GM21529 (cell line): ENCODE measurements around the gene SDK1.
A peak's percentile ranks its signal among the peaks of the same experiment; 100 is the strongest.
"Not testable (repeated sequence)": the region's sequence is repeated elsewhere in the genome, so short reads cannot be mapped to it uniquely, and the experiment has no call there.

Experiments used
- ATAC-seq: cut with Tn5 transposase; IDR thresholded peaks from one replicate; pipeline ENCODE4 v1.9.1; 2021; ENCODE audit not compliant: unreplicated experiment

The SDK1 gene

DNA sequence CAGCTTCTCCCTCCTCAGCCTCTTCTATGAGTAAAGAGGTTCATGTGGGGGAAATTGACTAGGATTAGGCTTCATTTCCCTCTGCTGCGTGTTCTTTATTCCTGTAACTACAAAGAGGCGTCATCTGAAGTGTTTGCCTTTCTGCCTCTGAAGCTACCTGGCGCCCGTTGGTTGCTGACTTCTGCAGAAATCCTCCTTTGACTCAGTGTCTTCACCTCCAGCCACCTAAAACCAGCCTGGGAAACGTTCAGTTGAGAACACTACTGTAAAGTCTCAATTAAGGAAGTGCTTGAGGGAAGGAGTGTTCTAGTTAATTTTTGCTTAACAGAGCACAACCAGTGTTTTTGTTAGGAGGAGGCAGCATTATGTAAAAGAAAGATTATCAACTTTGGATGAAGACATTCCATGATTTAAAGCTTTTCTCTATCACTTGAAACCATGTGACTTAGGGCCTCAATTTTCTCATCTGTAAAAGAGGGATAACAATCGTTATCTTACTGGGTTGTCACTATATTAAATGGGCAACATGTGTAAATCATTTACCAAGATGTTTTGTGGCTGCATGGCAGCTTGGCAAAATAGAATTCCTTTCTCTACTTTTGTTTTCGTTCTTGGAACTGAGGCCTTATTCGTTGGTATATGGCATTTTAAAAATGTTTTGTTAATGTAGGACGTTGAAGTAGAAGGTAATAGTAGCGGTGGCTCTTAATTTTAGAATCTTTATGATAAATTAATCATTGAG, 642.9 kb downstream of the SDK1 start:
- ATAC-seq, result no peak

DNA sequence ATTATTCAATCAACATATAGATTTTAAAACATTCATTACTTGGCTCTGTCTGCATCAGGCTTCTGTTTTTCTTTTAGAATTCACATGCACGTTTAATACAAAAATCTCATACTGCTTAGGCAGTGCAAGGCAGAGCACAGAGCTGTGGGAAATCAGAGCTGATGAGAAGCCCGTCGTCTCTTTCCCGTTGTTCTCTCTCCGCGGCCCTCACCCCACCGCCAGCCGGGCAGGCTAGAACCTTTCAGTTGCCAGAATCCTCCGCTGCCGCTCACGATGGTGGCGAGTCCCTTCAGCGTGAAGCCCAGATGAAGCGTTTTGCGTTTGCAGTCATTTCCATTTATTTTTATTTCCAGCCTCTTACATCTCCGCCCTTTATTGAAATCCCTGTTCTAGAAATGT, 648.2 kb downstream of the SDK1 start:
- ATAC-seq, result no peak

DNA sequence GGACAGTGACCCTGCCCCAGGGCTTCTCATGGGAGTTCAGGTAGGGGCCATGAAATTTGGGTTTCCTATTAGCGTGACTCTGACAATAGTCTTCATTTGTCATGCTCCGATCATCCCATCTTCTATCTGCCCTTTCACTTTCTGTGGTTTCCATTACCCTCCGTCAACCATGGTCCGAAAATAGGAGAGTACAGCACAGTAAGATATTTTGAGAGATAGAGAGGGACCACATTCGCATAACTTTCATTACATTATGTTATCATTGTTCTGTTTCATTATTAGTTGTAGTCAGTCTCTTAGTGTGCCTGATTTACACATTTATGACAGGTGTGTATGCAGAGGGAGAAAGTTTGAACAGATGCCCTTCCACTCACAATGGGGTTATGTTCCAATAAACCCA, 649.2 kb downstream of the SDK1 start:
- ATAC-seq, result peak; percentile 81

DNA sequence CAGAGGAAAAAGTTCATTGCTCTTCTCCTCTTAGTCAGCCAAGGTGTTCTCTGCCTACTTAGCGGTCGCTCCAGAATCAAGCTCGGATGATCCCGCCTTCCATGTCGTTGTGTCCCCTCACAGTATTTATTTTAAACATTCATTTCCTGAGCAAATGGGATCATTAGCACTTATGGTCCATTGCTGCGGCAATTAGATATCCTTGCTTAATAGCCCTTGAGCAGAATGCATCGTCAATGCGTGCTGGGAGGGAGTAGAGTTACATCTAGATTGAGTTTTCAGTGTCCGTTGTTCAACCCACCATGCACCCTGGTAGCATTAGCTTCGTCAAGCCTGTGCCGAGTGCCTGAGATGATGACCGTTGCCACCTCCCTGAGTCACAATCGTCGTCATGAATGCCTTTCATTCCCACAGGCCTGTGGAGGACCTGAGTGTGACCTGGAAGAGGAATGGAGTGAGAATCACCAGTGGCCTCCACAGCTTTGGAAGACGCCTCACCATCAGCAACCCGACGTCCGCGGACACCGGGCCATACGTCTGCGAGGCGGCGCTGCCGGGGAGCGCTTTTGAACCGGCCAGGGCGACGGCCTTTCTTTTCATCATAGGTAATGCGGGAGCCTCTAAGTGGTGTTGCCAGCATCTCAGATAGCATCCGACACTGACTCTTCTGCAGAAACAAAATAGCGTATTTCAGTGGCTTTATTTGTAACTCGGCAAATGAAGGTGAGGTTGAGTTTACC, 650.4 kb downstream of the SDK1 start:
- no peak for ATAC-seq

DNA sequence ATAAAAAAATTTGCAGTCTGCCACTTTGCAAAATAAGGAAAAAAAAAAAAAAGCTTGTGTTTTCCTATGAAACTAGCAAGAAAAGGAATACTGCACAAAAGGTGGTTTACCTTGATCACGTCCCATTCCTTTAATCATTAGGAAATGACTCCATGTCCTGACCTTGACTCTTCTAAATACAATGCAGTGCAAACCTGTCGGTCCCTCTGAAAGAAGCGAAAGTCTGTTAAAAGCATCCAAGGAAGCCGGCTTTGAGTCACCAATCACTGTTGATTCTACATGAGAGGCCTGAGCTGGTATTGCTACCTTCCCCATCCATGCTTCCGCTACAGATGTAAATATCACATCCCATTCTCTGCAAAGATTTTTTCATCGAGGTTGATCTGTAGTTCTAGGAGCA, 652.1 kb downstream of the SDK1 start:
- ATAC-seq, result no peak

DNA sequence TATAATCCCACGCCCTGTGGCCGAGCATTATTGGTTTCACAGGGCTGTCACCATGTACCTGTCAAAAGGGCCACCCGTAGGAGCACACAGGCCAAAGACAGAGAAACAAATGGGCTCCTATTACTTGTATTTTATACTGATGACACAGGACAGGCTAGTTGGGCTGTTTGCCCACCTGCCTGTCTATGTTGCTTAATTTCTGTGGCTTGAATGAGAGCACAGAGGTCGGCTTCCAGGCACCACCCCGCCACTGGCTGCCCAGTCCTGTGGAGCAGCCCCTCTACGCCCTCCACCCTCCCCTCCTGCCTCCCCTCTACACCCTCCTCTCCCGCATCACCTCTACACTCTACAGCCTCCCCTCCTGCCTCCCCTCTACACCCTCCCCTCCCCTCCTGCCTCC, 652.9 kb downstream of the SDK1 start:
- ATAC-seq, result no peak

DNA sequence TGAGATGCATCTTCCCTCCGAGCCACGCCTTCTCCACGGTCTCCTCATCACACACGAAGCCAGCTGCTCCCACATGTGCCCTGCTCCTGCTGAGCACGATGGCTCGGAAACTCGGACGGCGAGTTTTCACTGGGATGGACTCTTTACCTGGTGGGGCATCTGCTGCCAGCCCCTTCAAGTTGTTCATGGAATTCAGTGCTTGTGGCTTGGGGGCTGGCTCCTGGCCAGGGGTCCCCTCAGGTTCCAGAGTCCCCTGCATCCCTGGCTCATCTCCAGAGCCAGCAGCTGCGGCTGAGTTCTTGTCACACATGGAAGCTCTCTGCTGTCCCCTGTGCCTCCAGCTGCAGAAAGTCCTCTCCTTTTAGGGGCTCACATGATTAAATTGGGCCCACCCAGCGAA, 654.0 kb downstream of the SDK1 start:
- ATAC-seq, result no peak

DNA sequence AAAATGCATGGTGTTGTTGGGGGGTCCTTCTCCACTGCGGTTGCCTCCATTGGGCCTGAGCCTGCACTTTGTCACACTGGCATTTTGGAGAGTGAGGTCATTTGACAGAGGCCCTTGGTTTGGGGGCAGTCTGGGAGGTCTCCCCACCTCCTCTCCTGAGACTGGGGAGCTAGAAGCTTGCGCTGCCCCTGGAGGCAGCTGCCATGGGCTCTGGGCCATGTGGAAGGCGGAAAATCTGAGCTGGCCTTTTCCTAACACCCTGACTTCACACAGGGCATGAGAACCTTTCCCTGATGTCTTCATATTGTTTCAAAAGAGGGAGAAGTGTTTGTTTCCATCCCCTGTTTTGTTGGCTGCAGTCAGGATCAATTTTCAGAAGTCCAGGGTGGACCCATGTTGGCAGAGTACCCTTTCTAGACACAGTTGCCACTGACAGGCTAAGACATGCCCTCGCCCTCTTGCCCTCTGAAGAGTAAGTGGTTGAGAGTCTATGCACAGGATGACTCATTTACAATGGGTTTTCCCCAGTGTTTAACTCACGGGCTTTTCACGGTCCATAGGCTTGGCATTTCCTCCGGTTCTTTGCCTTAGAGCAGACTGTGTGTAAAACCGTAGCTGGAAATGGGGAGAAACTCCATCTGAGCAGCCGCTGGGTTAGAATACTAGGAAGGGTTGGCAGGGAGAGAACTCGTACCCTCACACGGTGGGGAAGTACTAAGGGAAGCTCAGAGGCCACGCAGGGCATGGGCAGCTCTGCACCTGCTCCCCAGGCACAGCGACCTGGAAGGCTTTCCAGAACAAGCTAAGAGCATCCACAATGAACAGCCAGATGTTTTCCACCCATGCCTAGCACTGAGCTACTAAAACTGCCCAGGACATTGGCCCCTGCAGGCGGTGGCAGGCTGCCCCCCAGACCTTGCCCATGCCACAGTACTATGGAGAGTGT, 655.0 kb downstream of the SDK1 start:
- ATAC-seq, result peak; percentile 81

DNA sequence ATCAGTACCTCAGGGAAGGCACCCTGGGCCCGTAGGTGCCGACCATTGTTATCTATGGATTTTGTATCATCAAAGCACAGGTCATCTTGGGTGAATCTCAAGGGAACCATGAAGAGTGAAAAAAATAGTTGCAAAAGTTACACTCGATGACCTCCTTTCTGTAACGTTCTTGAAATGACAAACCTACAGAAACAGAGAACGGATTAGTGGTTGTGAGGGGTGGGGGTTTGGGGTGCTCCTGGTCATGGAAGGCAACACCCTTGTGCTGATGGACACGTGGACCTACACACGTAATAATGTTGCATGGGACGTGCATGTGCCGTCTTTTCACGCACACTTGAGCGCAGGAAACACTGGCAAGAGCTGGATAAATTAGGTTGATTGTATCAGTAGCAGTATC, 655.9 kb downstream of the SDK1 start:
- peak; percentile 52 for ATAC-seq

DNA sequence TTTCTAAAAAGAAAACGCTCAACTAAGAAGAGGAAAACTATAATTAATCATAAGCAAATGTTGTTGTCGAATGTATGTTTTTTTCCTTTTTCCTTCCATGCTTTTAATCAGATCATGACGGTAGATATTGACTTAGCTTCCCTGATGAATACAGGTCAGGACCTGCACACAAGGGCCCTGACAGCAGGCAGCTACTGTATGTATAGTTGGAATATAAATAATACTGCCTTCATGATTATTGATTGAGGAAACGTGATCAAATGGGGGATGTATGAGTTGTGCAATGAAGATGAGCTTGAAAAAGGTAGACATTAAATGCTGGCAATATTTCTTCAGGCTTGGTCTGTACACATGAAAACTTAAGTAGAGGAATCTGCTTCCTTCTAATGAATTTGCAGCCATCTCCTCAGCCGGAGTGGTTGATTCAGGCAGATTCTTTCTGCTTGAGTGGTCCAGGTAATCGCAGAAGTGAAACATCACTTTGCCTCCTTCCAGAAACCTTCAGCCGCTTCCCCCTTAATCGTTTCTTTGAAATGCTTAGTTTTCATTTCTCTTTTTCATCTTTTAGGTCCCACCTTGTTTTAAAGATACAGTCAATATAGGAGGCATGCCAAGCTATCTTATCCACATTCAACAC, 656.5 kb downstream of the SDK1 start:
- peak; percentile 40 for ATAC-seq

DNA sequence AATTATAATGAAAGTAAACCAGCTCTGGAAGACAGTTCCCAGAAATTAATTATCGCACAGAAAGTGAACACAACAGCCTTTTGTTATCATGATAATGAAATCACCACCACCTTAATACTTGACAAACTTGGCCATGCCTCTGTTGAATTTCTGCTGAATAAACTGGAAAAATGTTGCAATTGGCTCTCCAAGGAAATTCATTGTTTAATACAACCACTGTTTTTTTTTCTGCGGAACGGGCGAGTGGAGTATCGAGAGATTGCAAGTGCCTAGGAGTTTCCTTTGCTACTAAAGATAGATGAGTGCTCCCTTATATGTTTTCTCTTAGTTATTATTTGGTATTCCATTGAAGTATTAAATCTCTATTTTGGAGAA, 657.0 kb downstream of the SDK1 start:
- ATAC-seq, result no peak

DNA sequence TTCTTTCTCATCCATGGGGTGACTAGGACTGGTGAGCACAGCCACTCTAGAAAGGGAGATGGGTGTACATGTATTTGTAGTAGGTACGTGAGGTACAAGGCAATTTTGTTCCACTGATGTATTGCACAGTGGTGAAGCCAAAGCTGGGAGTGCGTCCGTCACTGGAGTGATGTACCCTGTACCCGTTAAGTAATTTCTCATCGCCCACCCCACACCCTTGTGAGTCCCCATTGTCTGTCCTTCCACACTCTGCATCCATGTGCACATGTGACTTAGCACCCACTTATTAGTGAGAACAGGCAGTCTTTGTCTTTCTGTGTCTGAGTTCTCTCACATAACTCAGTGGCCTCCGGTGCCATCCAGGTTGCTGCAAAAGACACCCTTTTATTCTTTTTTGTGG, 658.3 kb downstream of the SDK1 start:
- no peak for ATAC-seq

DNA sequence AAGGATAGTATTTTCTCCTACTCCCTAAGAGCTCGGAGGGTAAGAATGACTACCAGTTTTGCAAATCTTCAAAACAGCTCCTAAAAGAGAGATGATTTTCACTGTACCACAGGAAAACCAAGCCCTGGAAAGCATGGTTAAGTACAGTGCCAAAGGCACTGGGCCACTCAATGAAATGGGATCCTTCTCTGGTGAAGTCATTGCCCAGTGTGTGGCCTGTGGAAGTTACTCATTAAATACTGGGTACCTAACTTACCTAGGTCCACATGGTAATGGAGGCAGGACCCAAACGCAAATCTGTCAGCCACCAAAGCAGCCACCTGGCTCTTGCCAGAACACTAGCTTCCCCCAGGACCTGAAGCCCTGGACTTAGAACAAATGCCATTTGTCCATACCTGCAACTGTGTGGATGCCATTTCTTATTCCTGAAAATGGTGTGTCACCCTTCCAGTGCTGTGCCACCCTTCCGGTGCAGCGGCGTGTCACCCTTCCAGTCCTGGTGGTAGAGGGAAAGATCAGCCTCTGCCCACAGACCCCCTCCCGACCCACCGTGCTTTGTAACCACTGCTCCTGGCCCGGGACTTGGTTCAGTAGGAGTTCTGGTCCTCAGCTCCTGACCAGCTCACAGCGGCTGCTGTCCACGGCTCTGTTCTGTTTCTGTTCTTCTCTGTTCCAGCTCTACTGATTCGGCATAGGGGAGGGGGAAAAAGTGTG, 659.2 kb downstream of the SDK1 start:
- ATAC-seq, result no peak

DNA sequence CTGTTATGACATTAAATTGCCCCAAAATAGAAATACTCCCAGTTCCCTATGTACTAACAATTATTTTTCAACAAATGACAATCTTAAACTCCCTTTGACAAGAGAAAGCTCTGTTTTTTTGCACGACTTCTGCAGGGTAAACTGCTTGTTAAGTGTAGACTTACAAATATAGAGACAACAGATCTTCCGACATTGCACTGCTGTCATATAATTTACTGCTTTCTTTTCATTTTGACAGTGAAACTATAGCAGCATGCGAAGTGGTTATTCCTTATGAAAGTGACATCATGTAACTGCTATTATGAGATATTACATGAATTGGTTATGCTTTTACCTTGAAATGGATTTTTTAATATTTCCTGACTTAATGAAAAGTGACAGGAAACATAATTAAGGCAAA, 659.9 kb downstream of the SDK1 start:
- no peak for ATAC-seq

DNA sequence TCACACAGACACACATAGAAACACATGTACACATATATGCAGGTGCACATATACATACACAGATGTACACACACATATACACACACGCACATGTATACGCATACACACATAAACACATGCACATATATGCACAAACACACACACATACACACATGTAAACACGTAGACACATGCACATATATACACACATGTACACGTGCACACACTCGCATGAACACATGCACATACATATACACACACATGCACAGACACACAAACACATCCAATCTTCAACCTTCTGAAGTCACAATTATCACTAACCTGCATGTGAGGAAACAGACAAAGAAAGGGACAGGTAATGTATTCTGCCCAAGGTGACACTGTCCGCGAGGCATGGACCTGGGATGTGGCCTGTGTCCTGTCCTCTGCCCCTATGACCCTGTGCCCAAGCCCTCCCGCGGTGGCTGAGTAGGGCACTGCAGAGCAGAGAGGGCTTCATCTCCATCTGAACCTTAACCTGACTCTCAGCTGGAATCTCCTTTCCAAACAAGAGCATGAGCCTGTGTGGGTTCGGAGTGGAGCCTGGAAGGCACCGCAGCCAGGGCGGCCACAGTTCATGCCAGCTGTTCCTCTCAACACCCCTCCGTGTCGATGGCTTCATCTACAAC, 660.9 kb downstream of the SDK1 start:
- ATAC-seq, result no peak

DNA sequence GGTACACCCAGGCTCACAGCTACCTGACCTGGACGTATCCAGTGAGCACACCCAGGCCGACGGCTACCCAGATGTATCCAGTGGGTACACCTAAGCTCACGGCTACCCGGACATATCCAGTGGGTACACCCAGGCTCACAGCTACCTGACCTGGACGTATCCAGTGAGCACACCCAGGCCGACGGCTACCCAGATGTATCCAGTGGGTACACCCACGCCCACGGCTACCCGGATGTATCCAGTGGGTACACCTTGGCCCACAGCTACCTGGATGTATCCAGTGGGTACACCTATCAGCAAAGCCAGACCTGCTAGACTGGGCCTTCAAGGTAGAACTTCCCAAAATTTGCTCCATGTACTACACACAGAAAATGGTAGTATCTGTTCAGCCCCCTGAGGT, 662.7 kb downstream of the SDK1 start:
- not testable (repeated sequence) for ATAC-seq

DNA sequence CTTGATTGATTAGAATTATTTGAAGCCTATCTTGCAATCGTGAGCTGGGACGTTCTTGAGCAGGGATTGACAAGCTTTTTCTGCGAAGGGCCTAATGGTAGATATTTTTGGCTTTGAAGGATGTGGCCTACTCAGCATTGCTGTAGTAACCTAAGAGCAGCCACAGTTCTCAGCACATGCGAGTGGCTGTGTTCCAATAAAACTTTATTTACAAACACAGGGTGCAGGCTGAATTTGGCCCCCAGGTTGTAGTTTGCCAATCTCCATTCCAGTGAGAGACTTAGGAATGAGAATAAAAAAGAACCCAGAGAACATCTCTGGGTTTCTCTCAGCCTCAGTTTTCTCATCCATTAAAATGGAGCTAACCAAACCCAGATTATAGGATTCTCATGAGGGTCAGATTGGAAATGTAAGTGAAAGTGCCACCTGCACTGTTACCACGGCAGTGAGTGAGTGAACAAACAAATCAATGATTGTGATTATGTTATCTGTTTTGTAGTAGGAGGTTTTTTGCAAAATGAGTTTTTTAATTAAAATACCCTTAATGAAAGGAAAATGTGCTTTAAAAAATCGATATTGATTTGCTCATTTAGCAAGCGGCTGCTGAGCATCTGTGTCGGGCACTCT, 664.0 kb downstream of the SDK1 start:
- no peak for ATAC-seq

DNA sequence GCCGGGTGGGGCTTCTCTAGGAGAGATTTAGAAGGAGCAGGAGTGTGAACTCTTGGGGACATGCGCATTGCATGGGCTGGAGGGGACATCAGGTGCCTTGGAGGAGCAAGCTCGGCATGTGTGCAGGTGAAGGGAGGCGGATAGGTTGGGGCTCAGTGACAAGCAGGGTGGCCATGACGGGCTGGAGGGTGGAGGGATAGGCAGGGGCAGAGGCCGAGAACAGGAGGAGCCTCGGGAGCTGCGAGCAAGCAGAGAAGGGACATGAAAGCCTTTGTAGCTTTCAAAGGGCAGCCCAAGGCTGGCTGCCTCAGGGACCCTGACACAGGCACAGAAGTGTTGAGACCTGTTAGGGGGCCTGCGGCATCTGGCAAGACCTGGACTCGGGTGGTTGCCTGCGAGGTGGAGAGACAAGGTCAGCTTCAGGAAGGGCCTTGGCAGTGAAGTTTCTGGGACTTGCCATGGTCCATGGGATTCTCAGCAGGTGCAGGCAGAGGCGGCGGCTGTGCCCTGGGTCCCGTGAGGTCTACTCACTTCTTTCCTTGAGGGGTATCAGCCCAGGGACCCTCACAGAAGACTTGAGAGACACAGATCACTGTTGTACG, 664.8 kb downstream of the SDK1 start:
- no peak for ATAC-seq

DNA sequence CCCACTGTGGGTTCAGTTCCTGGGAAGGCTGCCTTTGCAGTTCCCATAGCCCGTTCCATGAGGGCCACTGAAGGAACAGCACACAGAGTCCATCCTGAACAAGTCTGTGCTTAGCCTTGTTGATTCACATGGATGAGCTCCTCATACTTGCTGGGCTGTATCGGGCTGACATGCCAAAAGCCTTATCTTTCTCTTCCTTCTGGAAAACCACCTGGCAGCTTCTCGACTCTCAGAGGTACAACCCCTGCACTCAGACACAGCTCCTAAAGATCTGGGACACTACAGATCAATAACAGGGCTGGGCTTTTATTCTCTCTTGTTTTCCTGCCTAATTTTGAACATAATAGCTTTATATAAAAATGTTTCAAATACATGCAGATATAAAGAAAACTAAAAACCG, 667.2 kb downstream of the SDK1 start:
- no peak for ATAC-seq
